ENCODE data around the gene RHO.

The RHO gene

DNA sequence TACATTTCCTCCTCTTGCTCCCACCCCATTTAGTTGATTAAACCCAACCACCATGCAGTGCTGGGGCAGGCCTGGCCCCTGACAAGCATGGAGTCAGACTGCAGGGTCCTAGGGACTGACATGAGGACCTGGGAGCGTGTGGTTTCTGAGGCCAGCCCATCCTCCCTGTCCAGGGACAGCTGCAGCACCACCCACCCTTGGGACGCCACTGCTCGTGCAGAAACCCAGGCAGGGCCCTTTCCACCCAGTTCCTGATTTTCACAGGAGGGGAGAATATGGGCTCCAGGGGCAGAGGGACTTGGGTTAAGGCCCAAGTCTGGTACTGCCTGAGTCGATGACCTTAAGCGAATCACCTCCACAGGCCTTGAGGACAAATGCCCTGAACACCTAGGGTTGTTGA lies 54.4 kb downstream of the RHO start:
- DNase-seq: no peak

DNA sequence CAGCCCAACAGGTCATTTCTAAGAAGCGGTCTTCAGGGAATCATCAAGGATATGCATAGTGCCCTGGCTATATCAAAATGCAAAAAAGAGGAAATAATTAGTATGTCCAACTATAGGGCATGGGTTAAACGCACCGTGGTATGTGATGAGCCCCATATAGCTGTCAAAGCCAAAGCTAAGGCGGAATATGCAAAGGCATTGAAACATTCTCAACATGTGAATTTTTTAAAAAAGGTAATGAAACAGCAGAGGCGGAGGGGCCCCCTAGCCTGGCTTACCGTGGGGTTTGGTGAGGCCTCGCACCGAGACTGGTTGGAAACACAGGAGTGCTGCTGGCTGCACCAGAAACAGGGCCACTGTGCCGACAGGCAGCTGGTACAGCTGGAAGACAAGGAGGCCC lies 54.9 kb downstream of the RHO start:
- DNase-seq: no peak

DNA sequence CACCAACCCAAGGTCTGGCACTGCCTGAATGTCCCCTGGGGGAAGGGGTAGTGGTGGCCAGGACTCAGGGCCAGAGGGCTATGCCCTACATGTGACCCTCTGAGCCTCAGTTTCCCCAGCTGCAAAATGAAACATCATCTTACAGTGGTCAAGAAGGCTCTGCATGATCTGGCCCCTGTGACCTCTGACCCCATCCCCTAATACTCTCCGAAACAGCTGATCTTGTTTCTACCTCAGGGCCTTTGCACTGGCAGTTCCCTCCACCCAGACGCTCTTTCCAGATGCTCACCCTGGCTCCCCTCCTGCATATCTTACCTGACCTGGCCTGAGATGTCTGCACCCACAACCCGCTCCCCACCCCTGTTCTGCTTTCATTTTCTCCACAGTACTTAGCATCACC lies 56.2 kb downstream of the RHO start:
- DNase-seq: no peak

Measured in hippocampal formation (tissue), 2 donors.